Stomach (tissue), 9 donors: ENCODE results near the gene CCDC192. TPM values are rescaled to one million over a fixed set of nuclear protein-coding genes. Genes with fewer than 3 reads are reported as not detected.

Experiments
- DNase-seq, 2 donors: peaks; one replicate each; pipeline versions ENCODE4 v3.0.0 to v3.0.0-alpha.2; 2013 to 2019
- H3K27ac ChIP-seq, 5 donors: fragments of 200-600 bp in 4 of 5; sonication (generic) in 4 of 5; one replicate each; pipeline ENCODE4 v1.5.1; 2013 to 2019; ENCODE audit warnings: mild to moderate bottlenecking in 1 of 5, moderate library complexity in 1 of 5
- H3K27me3 ChIP-seq, 3 donors: fragments of 200-600 bp; sonication (generic); one replicate each; pipeline ENCODE4 v1.5.1; 2017 to 2019; ENCODE audit warnings: mixed run types in 1 of 3
- H3K36me3 ChIP-seq, 4 donors: fragments of 200-600 bp; sonication (generic); 1 replicate in 3 of 4; 2 replicates in 1 of 4; pipeline ENCODE4 v1.5.1; 2016 to 2019
- H3K4me1 ChIP-seq, 4 donors: fragments of 200-600 bp; sonication (generic); one replicate each; pipeline ENCODE4 v1.5.1; 2016 to 2019
- H3K4me3 ChIP-seq, 4 donors: fragments of 200-600 bp; sonication (generic) in 3 of 4; one replicate each; pipeline ENCODE4 v1.5.1; 2016 to 2019; ENCODE audit warnings: mild to moderate bottlenecking in 1 of 4
- H3K9me3 ChIP-seq, 4 donors: fragments of 200-600 bp; sonication (generic); one replicate each; pipeline ENCODE4 v1.5.1; 2016 to 2019
- EP300 ChIP-seq: sonication (generic); formaldehyde crosslinking; IDR thresholded peaks from one replicate; pipeline ENCODE4 v1.6.1; 2017; ENCODE audit warnings: antibody characterized with exemption
- POLR2A ChIP-seq, 4 donors: fragments of 450-650 bp; IDR thresholded peaks; one replicate each; pipeline ENCODE4 v1.6.1; 2016; ENCODE audit warnings: antibody characterized with exemption in 4 of 4, control low read depth in 2 of 4, mild to moderate bottlenecking in 1 of 4, moderate library complexity in 1 of 4
- POLR2AphosphoS5 ChIP-seq, 3 donors: sonication (generic); formaldehyde crosslinking; IDR thresholded peaks; one replicate each; pipeline ENCODE4 v1.6.1; 2016; ENCODE audit warnings: antibody characterized with exemption in 3 of 3
- WGBS, 5 donors: extraction: QIAGEN DNeasy Blood & Tissue Kit in 3 of 5; methylation state at CpG; one replicate each; pipeline versions ENCODE4 v1.1.5 to v1.1.7; 2013 to 2018; 5-methylcytosine and 5-hydroxymethylcytosine counted together
- intact Hi-C: fragments of 100-400 bp; cut with DNase I; formaldehyde crosslinking; loops from one replicate; pipeline ENCODE4 v1.15.1; 2023; ENCODE audit warnings: low total_unique reads
- polyA plus RNA-seq, 3 donors: library from polyadenylated mRNA; stranded (reverse); fragments of 200-250 nt; gene quantifications; one replicate each; pipeline ENCODE4 v1.2.3, GENCODE V29; 2013
- total RNA-seq, 5 donors: library from RNA; depleted of rRNA; stranded (reverse); fragments of >200 nt; gene quantifications; one replicate each; pipeline versions ENCODE4 v1.1.0 to v1.2.3, GENCODE V29; 2014 to 2016
- TF ChIP-seq, protein P1 (sequence below), 7 experiments: fragments of 450-650 bp in 4 of 7; fragments of 200-600 bp in 3 of 7; sonication (generic) in 3 of 7; IDR thresholded peaks; one replicate each; pipeline ENCODE4 v1.5.1; 2016 to 2019; ENCODE audit warnings: antibody characterized with exemption in 7 of 7, control low read depth in 2 of 7, mild to moderate bottlenecking in 1 of 7
- donor health status: healthy with polysubstance abuse.
- donor health status: Bipolar disorder and iron deficiency.
- donor health status: healthy.

CCDC192 gene
- total and polyA plus RNA-seq, 8 donors = 0.10 to 2.2 TPM; not detected in 6

DNA sequence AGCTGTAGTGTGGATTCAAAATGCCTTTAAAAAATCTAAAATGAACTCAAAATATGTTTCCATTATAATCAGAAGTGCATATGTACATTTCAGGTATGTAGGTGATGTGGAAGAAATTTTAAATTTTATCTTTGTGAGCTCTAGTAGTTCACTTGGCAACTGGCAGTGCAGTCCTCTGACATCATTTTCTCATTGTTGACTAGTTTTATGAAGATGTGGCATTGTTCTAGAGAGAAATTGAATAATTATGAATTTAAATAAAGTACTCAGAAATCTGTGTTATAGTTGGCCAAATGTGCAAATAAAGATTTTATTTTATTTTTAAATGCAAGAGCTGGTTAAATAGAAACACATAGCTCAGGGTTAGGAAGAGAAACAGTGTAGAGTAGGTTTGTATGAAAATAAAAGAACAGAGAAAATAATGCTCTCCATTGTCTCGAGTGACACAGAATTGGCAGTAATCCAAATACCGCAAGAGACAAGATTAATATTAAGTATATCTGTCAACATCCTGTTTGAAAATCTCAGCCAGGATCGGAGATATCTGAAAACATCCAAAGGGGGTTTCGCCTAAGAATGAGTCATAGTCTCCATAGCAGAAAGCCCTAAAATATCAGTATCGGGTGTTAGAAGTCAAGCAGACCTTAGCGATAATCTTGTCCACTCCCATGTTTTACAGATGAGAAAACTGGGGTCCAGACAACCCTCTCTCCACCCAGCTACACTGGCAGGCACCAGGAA is 189.4 kb downstream of the CCDC192 start:
- Histone ChIP-seq H3K27me3 (no peaks in the 10 kb centered on the region), H3K27ac (no peak overlapping the region), H3K4me3 (no peak overlapping the region), H3K9me3 (no peaks in the 10 kb centered on the region), H3K36me3 (no peaks in the 10 kb centered on the region), H3K4me1 (peaks cover 0 to 9% (median 0%) of the 10 kb centered on the region in 4 donors)
- DNase-seq = peak in 1 of 2 donors; percentile 52
- TF ChIP-seq POLR2A (IDR thresholded peaks at IDR 0.05) = no peak
- TF ChIP-seq, protein P1, sequence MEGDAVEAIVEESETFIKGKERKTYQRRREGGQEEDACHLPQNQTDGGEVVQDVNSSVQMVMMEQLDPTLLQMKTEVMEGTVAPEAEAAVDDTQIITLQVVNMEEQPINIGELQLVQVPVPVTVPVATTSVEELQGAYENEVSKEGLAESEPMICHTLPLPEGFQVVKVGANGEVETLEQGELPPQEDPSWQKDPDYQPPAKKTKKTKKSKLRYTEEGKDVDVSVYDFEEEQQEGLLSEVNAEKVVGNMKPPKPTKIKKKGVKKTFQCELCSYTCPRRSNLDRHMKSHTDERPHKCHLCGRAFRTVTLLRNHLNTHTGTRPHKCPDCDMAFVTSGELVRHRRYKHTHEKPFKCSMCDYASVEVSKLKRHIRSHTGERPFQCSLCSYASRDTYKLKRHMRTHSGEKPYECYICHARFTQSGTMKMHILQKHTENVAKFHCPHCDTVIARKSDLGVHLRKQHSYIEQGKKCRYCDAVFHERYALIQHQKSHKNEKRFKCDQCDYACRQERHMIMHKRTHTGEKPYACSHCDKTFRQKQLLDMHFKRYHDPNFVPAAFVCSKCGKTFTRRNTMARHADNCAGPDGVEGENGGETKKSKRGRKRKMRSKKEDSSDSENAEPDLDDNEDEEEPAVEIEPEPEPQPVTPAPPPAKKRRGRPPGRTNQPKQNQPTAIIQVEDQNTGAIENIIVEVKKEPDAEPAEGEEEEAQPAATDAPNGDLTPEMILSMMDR (IDR thresholded peaks at IDR 0.05) = no peak
- TF ChIP-seq EP300 = no peak
- TF ChIP-seq POLR2AphosphoS5 (IDR thresholded peaks at IDR 0.05) = no peak
- intact Hi-C loops = no loop called here
- WGBS, 5 donors = 15 to 24% (median 21%) methylated on average over 6 of the region's 6 CpGs

DNA sequence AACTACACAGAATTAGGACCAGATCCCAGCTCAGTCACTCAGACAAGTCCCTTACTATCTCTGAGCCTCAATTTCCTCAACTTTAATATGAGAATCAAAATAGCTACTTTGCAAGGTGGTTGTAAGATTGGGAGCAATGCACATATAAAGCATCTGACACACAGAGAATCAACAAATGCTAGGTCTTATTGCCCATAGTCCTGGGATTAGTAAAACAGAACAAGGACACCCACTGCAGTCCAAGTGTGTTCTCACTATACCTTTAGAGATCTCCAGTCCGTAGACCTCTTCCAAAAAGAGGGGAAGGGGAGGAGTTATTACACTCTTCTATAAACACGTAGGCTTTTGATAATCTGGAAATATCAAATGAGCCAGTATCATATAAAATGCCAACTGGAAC is 190.0 kb downstream of the CCDC192 start:
- no peak overlapping the region for H3K4me3 ChIP-seq
- no peak overlapping the region for H3K27ac ChIP-seq
- TF ChIP-seq POLR2AphosphoS5 (IDR thresholded peaks at IDR 0.05) (no peak), POLR2A (IDR thresholded peaks at IDR 0.05) (no peak), EP300 (no peak)
- TF ChIP-seq, protein P1 (IDR thresholded peaks at IDR 0.05) = no peak
- no peak for DNase-seq
- peaks cover 0 to 9% (median 0%) of the 10 kb centered on the region in 4 donors for H3K4me1 ChIP-seq
- no peaks in the 10 kb centered on the region for H3K36me3 ChIP-seq
- WGBS, 5 donors = 65 to 73% (median 68%) methylated on average over 2 of the region's 2 CpGs
- H3K27me3 ChIP-seq = no peaks in the 10 kb centered on the region
- H3K9me3 ChIP-seq = no peaks in the 10 kb centered on the region
- intact Hi-C loops = no loop called here

DNA sequence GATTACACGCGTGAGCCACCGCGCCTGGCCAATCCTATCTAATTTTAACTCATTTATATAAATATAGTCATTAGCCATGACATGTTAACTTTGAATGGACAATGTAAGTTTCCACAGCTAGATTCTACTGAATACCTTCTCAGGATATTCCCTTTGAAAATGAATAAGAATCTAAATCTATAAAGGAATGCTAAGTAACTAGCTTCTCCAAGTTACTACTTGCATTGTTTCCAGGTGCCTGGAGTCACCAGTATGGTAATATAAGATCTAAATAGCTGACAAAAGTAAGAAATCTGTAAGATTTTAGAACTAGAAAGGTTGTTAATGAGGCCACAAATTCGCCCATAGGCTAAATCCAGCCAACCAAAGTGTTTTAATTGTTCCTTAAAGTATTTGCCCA is 191.3 kb downstream of the CCDC192 start:
- TF ChIP-seq EP300 = no peak
- TF ChIP-seq, protein P1 (IDR thresholded peaks at IDR 0.05) = no peak
- no peak for TF ChIP-seq POLR2AphosphoS5 (IDR thresholded peaks at IDR 0.05)
- TF ChIP-seq POLR2A (IDR thresholded peaks at IDR 0.05) = no peak
- H3K36me3 ChIP-seq = no peaks in the 10 kb centered on the region
- H3K4me1 ChIP-seq = peaks cover 0 to 9% (median 0%) of the 10 kb centered on the region in 4 donors
- WGBS, 5 donors = 91 to 99% (median 94%) methylated on average over 5 of the region's 5 CpGs
- intact Hi-C loops = no loop called here
- no peaks in the 10 kb centered on the region for H3K9me3 ChIP-seq
- H3K4me3 ChIP-seq = no peak overlapping the region
- no peak overlapping the region for H3K27ac ChIP-seq
- no peak for DNase-seq
- no peaks in the 10 kb centered on the region for H3K27me3 ChIP-seq

DNA sequence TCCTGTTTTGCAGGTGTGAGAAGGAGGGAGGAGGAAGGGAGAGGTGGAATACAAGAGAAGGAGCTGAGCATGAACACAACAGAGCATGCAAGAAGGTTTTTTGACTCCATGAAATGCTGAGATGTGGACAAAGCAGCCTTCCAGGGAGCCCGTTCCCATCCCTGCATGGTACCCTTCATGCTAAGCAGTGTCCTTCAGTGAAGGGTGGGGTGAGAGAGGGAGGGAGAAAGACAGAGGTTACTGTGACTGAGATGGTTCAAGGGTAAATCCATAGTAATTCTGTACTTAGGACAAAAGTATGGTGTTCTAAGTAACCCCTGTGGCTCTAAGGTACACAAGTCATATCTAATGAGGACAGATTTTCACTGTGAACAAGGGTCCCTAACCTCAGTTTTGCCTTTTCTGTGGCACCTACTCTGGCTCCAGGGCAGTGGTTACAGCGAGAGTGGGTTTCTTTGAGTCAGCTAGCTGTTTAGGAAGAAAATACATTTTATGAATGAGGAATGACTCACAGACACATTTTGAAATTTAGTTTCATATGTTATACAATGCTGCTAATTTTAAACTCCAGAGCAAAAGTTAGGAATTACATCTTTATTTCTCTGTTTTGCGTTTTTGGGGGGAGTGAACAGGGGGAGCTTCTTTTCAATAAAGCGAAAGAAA is 195.5 kb downstream of the CCDC192 start:
- Histone ChIP-seq H3K27me3 (no peaks in the 10 kb centered on the region), H3K4me3 (no peak overlapping the region), H3K36me3 (no peaks in the 10 kb centered on the region), H3K9me3 (no peaks in the 10 kb centered on the region), H3K27ac (no peak overlapping the region), H3K4me1 (no peaks in the 10 kb centered on the region)
- intact Hi-C loops = no loop called here
- 78 to 86% (median 86%) methylated on average over 4 of the region's 4 CpGs for WGBS, 5 donors
- DNase-seq = no peak
- no peak for TF ChIP-seq POLR2AphosphoS5 (IDR thresholded peaks at IDR 0.05)
- no peak for TF ChIP-seq EP300
- TF ChIP-seq, protein P1 (IDR thresholded peaks at IDR 0.05) = no peak
- TF ChIP-seq POLR2A (IDR thresholded peaks at IDR 0.05) = no peak
